ENCODE measurements around the gene IQCM. TPM values are rescaled to one million over a fixed set of nuclear protein-coding genes. Genes with fewer than 3 reads are reported as not detected.

The IQCM gene
- total and polyA plus RNA-seq, 10 of the 15 experiments (the other 5 are each of a cell fraction or from before 2014, with no cell fraction given) = not detected

GRCh38 chr4:149370785-149371420, 444.7 kb downstream of the IQCM start:
- Histone ChIP-seq H4K20me1 (ENCODE audit: control insufficient read depth, insufficient read depth) (no peaks in the 10 kb centered on the region), H3K9me3 (replicated peaks; ENCODE audit: control insufficient read depth, insufficient read depth, low read length) (no peaks in the 10 kb centered on the region), H3K27ac (ENCODE audit: control insufficient read depth, insufficient read depth) (no peak overlapping the region), H3K9ac (ENCODE audit: control insufficient read depth, insufficient read depth, low read length) (no peak overlapping the region), H3K36me3 (ENCODE audit: control insufficient read depth in 2 of 2, insufficient read depth in 2 of 2, low read length in 1 of 2) (no peaks in the 10 kb centered on the region), H3K4me1 (ENCODE audit: control insufficient read depth, insufficient read depth, low read length) (no peaks in the 10 kb centered on the region), H2AFZ (ENCODE audit: control insufficient read depth, low read depth, low read length) (no peak overlapping the region), H3K4me2 (ENCODE audit: control insufficient read depth, insufficient read depth) (no peak overlapping the region), H3K27me3 (replicated peaks in 1 of 2; ENCODE audit: control insufficient read depth in 2 of 2, insufficient read depth in 2 of 2, low read length in 1 of 2) (no peaks in the 10 kb centered on the region), H3K79me2 (ENCODE audit: control insufficient read depth, insufficient read depth, low read length) (no peaks in the 10 kb centered on the region), H3K4me3 (no peak overlapping the region)
- in situ Hi-C loops (cut with MboI) = loop anchor here (5.0 kb wide), 1 partner anchor 521 kb away; no protein-coding TSS in a partner anchor
- ChIA-PET CTCF (interaction anchor here (1.1 to 1.3 kb wide), 2 partner anchors 526 kb away, joined by 5 to 9 read pairs; no protein-coding TSS in a partner anchor), RAD21 (ENCODE audit: unreplicated experiment) (no interaction called here), POLR2A (no interaction called here), SMC1A (ENCODE audit: uncharacterized antibody, unreplicated experiment) (interaction anchor here (0.7 kb wide), 1 partner anchor 530 kb away, joined by 4 read pairs; no protein-coding TSS in a partner anchor)
- ATAC-seq (peak; percentile 92), DNase-seq (ENCODE audit: low read depth, low spot score) (no peak), FAIRE-seq (peak; percentile 56)
- no TSS peak for BruUV-seq (replicated peaks)
- intact Hi-C loops (cut with micrococcal nuclease; ENCODE audit: unreplicated experiment) = loop anchor here (2.0 kb wide), 1 partner anchor 526 kb away; no protein-coding TSS in a partner anchor
- 23% methylated on average over 4 of the region's 4 CpGs for WGBS (ENCODE audit: insufficient coverage, insufficient replicate concordance, low lambda C conversion rate, missing lambda C conversion rate)
- TF ChIP-seq RAD21 (IDR thresholded peaks at IDR 0.05; ENCODE audit: insufficient read depth, low read depth, low read length) (peak; percentile 45), NRF1 (conservative IDR thresholded peaks at IDR 0.05; ENCODE audit: low read depth, low read length) (no peak), SMC3 (IDR thresholded peaks at IDR 0.05; ENCODE audit: borderline replicate concordance, low read length) (peak; percentile 58), CTCF (IDR thresholded peaks at IDR 0.05 in 2 of 3, conservative IDR thresholded peaks at IDR 0.05 in 1 of 3; ENCODE audit: control insufficient read depth in 2 of 3, extremely low read depth in 1 of 3, insufficient read depth in 1 of 3, low read depth in 3 of 3, low read length in 3 of 3) (peak; percentile 25 to 58 (median 39); a peak in 4 of 6 replicates)
